ENCODE measurements around the gene TBC1D8.

TBC1D8 gene

GRCh38 chr2:101064125-101064502, 87.1 kb downstream of the TBC1D8 start:
- H3K27ac ChIP-seq (replicated peaks; ENCODE audit: low read length) = no peak overlapping the region
- no peak overlapping the region for H2BK120ac ChIP-seq (ENCODE audit: low read depth, low read length)
- H3K9ac ChIP-seq (ENCODE audit: low read depth, low read length, poor library complexity) = no peak overlapping the region
- H2AK5ac ChIP-seq (ENCODE audit: low read depth, low read length) = no peak overlapping the region
- no CpG with 5 or more reads among the region's 2 CpGs for WGBS, 2 donors (ENCODE audit: extremely low coverage in 2 of 2, insufficient read length in 2 of 2, insufficient replicate concordance in 1 of 2)
- H3K4ac ChIP-seq (ENCODE audit: low read length) = no peak overlapping the region
- no peak overlapping the region for H3K4me2 ChIP-seq (ENCODE audit: insufficient read depth, low read length, poor library complexity, severe bottlenecking)
- H4K91ac ChIP-seq (ENCODE audit: low read depth, low read length, poor library complexity) = no peak overlapping the region
- H3K18ac ChIP-seq (ENCODE audit: low read length) = no peak overlapping the region
- H3K9me3 ChIP-seq (replicated peaks in 1 of 2; ENCODE audit: control insufficient read depth in 2 of 2, insufficient read depth in 1 of 2, low read depth in 1 of 2, low read length in 2 of 2) = no peaks in the 10 kb centered on the region
- H3K79me1 ChIP-seq (ENCODE audit: low read depth, low read length) = no peaks in the 10 kb centered on the region
- no peaks in the 10 kb centered on the region for H3K36me3 ChIP-seq (replicated peaks in 1 of 2; ENCODE audit: control insufficient read depth in 2 of 2, insufficient read depth in 2 of 2, low read length in 2 of 2)
- no peak overlapping the region for H2AFZ ChIP-seq (ENCODE audit: low read length)
- H4K8ac ChIP-seq (ENCODE audit: low read depth, low read length) = no peak overlapping the region
- no peak overlapping the region for H2BK12ac ChIP-seq (ENCODE audit: low read length)
- no peak overlapping the region for H2BK15ac ChIP-seq (ENCODE audit: low read length)
- no peak for DNase-seq (ENCODE audit: low spot score)
- no peak overlapping the region for H2BK5ac ChIP-seq (ENCODE audit: low read length)
- H3K4me1 ChIP-seq (ENCODE audit: control insufficient read depth in 2 of 2, insufficient read depth in 1 of 2, low read depth in 1 of 2, low read length in 2 of 2) = peaks cover 0 to 2% of the 10 kb centered on the region in 2 donors
- no peak overlapping the region for H3K23ac ChIP-seq (ENCODE audit: low read depth, low read length, poor library complexity)
- H3K27me3 ChIP-seq (ENCODE audit: control insufficient read depth in 3 of 3, insufficient read depth in 3 of 3, low read depth in 1 of 3, low read length in 3 of 3) = no peaks in the 10 kb centered on the region
- no peak overlapping the region for H3K14ac ChIP-seq (ENCODE audit: low read length)
- H3K4me3 ChIP-seq (ENCODE audit: low read length in 2 of 2) = no peak overlapping the region

GRCh38 chr2:101063352-101064124, 87.6 kb downstream of the TBC1D8 start:
- Histone ChIP-seq H3K4me2 (ENCODE audit: insufficient read depth, low read length, poor library complexity, severe bottlenecking) (no peak overlapping the region), H2BK15ac (ENCODE audit: low read length) (no peak overlapping the region), H3K4me1 (ENCODE audit: control insufficient read depth in 2 of 2, insufficient read depth in 1 of 2, low read depth in 1 of 2, low read length in 2 of 2) (peaks cover 0 to 2% of the 10 kb centered on the region in 2 donors), H4K91ac (ENCODE audit: low read depth, low read length, poor library complexity) (no peak overlapping the region), H2BK12ac (ENCODE audit: low read length) (no peak overlapping the region), H3K79me1 (ENCODE audit: low read depth, low read length) (no peaks in the 10 kb centered on the region), H2AK5ac (ENCODE audit: low read depth, low read length) (no peak overlapping the region), H3K18ac (ENCODE audit: low read length) (no peak overlapping the region), H3K4ac (ENCODE audit: low read length) (no peak overlapping the region), H3K36me3 (replicated peaks in 1 of 2; ENCODE audit: control insufficient read depth in 2 of 2, insufficient read depth in 2 of 2, low read length in 2 of 2) (no peaks in the 10 kb centered on the region), H3K14ac (ENCODE audit: low read length) (no peak overlapping the region), H3K4me3 (ENCODE audit: low read length in 2 of 2) (no peak overlapping the region), H3K23ac (ENCODE audit: low read depth, low read length, poor library complexity) (no peak overlapping the region), H2BK5ac (ENCODE audit: low read length) (no peak overlapping the region), H3K27ac (replicated peaks; ENCODE audit: low read length) (no peak overlapping the region), H3K9ac (ENCODE audit: low read depth, low read length, poor library complexity) (no peak overlapping the region), H2BK120ac (ENCODE audit: low read depth, low read length) (no peak overlapping the region), H2AFZ (ENCODE audit: low read length) (no peak overlapping the region), H3K27me3 (ENCODE audit: control insufficient read depth in 3 of 3, insufficient read depth in 3 of 3, low read depth in 1 of 3, low read length in 3 of 3) (no peaks in the 10 kb centered on the region), H4K8ac (ENCODE audit: low read depth, low read length) (no peak overlapping the region), H3K9me3 (replicated peaks in 1 of 2; ENCODE audit: control insufficient read depth in 2 of 2, insufficient read depth in 1 of 2, low read depth in 1 of 2, low read length in 2 of 2) (no peaks in the 10 kb centered on the region)
- DNase-seq (ENCODE audit: low spot score) = no peak
- no CpG with 5 or more reads among the region's 3 CpGs for WGBS, 2 donors (ENCODE audit: extremely low coverage in 2 of 2, insufficient read length in 2 of 2, insufficient replicate concordance in 1 of 2)

- Histone ChIP-seq H3K4ac (ENCODE audit: low read length) (no peak overlapping the region), H2BK12ac (ENCODE audit: low read length) (no peak overlapping the region), H3K27ac (replicated peaks; ENCODE audit: low read length) (no peak overlapping the region), H3K79me1 (ENCODE audit: low read depth, low read length) (no peaks in the 10 kb centered on the region), H3K4me3 (ENCODE audit: low read length in 2 of 2) (no peak overlapping the region), H2AFZ (ENCODE audit: low read length) (no peak overlapping the region), H3K23ac (ENCODE audit: low read depth, low read length, poor library complexity) (no peak overlapping the region), H3K36me3 (replicated peaks in 1 of 2; ENCODE audit: control insufficient read depth in 2 of 2, insufficient read depth in 2 of 2, low read length in 2 of 2) (no peaks in the 10 kb centered on the region), H2BK15ac (ENCODE audit: low read length) (no peak overlapping the region), H3K9me3 (replicated peaks in 1 of 2; ENCODE audit: control insufficient read depth in 2 of 2, insufficient read depth in 1 of 2, low read depth in 1 of 2, low read length in 2 of 2) (peaks cover 0 to 2% of the 10 kb centered on the region in 2 donors), H3K9ac (ENCODE audit: low read depth, low read length, poor library complexity) (no peak overlapping the region), H3K27me3 (ENCODE audit: control insufficient read depth in 3 of 3, insufficient read depth in 3 of 3, low read depth in 1 of 3, low read length in 3 of 3) (no peaks in the 10 kb centered on the region), H3K4me2 (ENCODE audit: insufficient read depth, low read length, poor library complexity, severe bottlenecking) (no peak overlapping the region), H2BK5ac (ENCODE audit: low read length) (no peak overlapping the region), H2BK120ac (ENCODE audit: low read depth, low read length) (no peak overlapping the region), H3K18ac (ENCODE audit: low read length) (no peak overlapping the region), H3K14ac (ENCODE audit: low read length) (no peak overlapping the region), H2AK5ac (ENCODE audit: low read depth, low read length) (no peak overlapping the region), H4K8ac (ENCODE audit: low read depth, low read length) (no peak overlapping the region), H4K91ac (ENCODE audit: low read depth, low read length, poor library complexity) (no peak overlapping the region), H3K4me1 (ENCODE audit: control insufficient read depth in 2 of 2, insufficient read depth in 1 of 2, low read depth in 1 of 2, low read length in 2 of 2) (no peaks in the 10 kb centered on the region)
- DNase-seq (ENCODE audit: low spot score) = no peak
- no CpG with 5 or more reads among the region's 3 CpGs for WGBS, 2 donors (ENCODE audit: extremely low coverage in 2 of 2, insufficient read length in 2 of 2, insufficient replicate concordance in 1 of 2)
These were observed 92.8 kb downstream of the TBC1D8 start for GRCh38 chr2:101058386-101058785.

GRCh38 chr2:101057051-101057933, 93.9 kb downstream of the TBC1D8 start:
- H3K27me3 ChIP-seq (ENCODE audit: control insufficient read depth in 3 of 3, insufficient read depth in 3 of 3, low read depth in 1 of 3, low read length in 3 of 3) = no peaks in the 10 kb centered on the region

More at GRCh38 chr2:101057051-101057933, 93.9 kb downstream of the TBC1D8 start:
- Histone ChIP-seq H3K4me2 (ENCODE audit: insufficient read depth, low read length, poor library complexity, severe bottlenecking) (no peak overlapping the region), H3K14ac (ENCODE audit: low read length) (no peak overlapping the region), H2AFZ (ENCODE audit: low read length) (no peak overlapping the region), H3K4ac (ENCODE audit: low read length) (no peak overlapping the region), H3K4me1 (ENCODE audit: control insufficient read depth in 2 of 2, insufficient read depth in 1 of 2, low read depth in 1 of 2, low read length in 2 of 2) (no peaks in the 10 kb centered on the region), H3K79me1 (ENCODE audit: low read depth, low read length) (no peaks in the 10 kb centered on the region), H2BK12ac (ENCODE audit: low read length) (no peak overlapping the region), H4K8ac (ENCODE audit: low read depth, low read length) (no peak overlapping the region), H2BK5ac (ENCODE audit: low read length) (no peak overlapping the region), H2BK120ac (ENCODE audit: low read depth, low read length) (no peak overlapping the region), H3K4me3 (ENCODE audit: low read length in 2 of 2) (no peak overlapping the region), H4K91ac (ENCODE audit: low read depth, low read length, poor library complexity) (no peak overlapping the region), H3K27ac (replicated peaks; ENCODE audit: low read length) (no peak overlapping the region), H3K36me3 (replicated peaks in 1 of 2; ENCODE audit: control insufficient read depth in 2 of 2, insufficient read depth in 2 of 2, low read length in 2 of 2) (no peaks in the 10 kb centered on the region), H2BK15ac (ENCODE audit: low read length) (no peak overlapping the region), H2AK5ac (ENCODE audit: low read depth, low read length) (no peak overlapping the region), H3K18ac (ENCODE audit: low read length) (no peak overlapping the region), H3K23ac (ENCODE audit: low read depth, low read length, poor library complexity) (no peak overlapping the region), H3K9ac (ENCODE audit: low read depth, low read length, poor library complexity) (no peak overlapping the region), H3K9me3 (replicated peaks in 1 of 2; ENCODE audit: control insufficient read depth in 2 of 2, insufficient read depth in 1 of 2, low read depth in 1 of 2, low read length in 2 of 2) (peaks cover 0 to 2% of the 10 kb centered on the region in 2 donors)
- WGBS, 2 donors (ENCODE audit: extremely low coverage in 2 of 2, insufficient read length in 2 of 2, insufficient replicate concordance in 1 of 2) = no CpG with 5 or more reads among the region's 5 CpGs
- no peak for DNase-seq (ENCODE audit: low spot score)

All from neuronal stem cell (in vitro differentiated cells).